DMS 273 treated with DMSO at 0.1 percent for 48 hours (cell line): ENCODE data around the gene COX7A2.

Experiments used
- DNase-seq: peaks from one replicate; lab custom pipeline; 2025; lab: John Stamatoyannopoulos, UW

COX7A2 gene

GRCh38 chr6:75199889-75200288, 43.7 kb downstream of the COX7A2 start:
- no peak for DNase-seq

- DNase-seq = no peak
These were observed 47.4 kb downstream of the COX7A2 start for GRCh38 chr6:75196081-75196687.

GRCh38 chr6:75188221-75188925, 55.2 kb downstream of the COX7A2 start:
- DNase-seq = no peak
